ENCODE data around the gene TTLL7.

DNA sequence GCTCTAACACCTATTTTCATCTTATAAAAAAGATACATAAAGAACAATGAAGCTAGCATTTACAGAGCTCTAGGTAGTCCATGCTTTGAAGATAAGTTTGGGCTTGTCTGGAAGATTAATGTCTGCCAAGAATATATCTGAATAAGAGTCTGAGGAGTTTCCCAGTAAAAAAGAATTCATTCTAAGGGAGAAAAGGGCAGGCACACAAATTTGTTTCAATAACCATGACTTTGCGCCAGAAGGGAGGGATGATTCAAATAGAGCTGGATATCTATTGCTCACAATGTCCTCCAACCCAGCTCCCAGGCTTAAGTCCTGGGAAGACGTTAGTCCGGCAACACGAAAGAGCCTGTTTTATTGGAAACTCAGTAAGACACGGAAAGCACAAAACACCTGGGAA, 9.7 kb upstream of the TTLL7 start:
- TF ChIP-seq EZH2phosphoT487 (IDR thresholded peaks at IDR 0.05; ENCODE audit: low read length) (no peak), EZH2 (optimal IDR thresholded peaks at IDR 0.05; ENCODE audit: low read depth, low read length) (no peak)
- TF ChIP-seq, protein P1, sequence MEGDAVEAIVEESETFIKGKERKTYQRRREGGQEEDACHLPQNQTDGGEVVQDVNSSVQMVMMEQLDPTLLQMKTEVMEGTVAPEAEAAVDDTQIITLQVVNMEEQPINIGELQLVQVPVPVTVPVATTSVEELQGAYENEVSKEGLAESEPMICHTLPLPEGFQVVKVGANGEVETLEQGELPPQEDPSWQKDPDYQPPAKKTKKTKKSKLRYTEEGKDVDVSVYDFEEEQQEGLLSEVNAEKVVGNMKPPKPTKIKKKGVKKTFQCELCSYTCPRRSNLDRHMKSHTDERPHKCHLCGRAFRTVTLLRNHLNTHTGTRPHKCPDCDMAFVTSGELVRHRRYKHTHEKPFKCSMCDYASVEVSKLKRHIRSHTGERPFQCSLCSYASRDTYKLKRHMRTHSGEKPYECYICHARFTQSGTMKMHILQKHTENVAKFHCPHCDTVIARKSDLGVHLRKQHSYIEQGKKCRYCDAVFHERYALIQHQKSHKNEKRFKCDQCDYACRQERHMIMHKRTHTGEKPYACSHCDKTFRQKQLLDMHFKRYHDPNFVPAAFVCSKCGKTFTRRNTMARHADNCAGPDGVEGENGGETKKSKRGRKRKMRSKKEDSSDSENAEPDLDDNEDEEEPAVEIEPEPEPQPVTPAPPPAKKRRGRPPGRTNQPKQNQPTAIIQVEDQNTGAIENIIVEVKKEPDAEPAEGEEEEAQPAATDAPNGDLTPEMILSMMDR (IDR thresholded peaks at IDR 0.05; ENCODE audit: low read length): no peak
